ENCODE measurements around the gene LSAMP. TPM values are rescaled to one million over a fixed set of nuclear protein-coding genes. Genes with fewer than 3 reads are reported as not detected.

Gene LSAMP
- total and polyA plus RNA-seq, 2 donors (not counting 1 experiment from before 2014, with no cell fraction given), result not detected

GRCh38 chr3:115986555-115987207, 458.6 kb downstream of the LSAMP start:
- no peak overlapping the region for H3K4me2 ChIP-seq (replicated peaks; ENCODE audit: low read depth, low read length, poor library complexity, severe bottlenecking)
- no peaks in the 10 kb centered on the region for H3K9me3 ChIP-seq (ENCODE audit: control extremely low read depth in 1 of 3, control insufficient read depth in 2 of 3, insufficient read depth in 1 of 3, low read length in 2 of 3)
- intact Hi-C loops (cut with micrococcal nuclease), result no loop called here
- TF ChIP-seq CTCF (IDR thresholded peaks at IDR 0.05), result no peak
- TF ChIP-seq EZH2 (IDR thresholded peaks at IDR 0.05; ENCODE audit: borderline replicate concordance, insufficient read depth, low read depth, low read length, poor library complexity, severe bottlenecking), result no peak
- H3K4me1 Mint-ChIP-seq, result peaks cover 2% of the 10 kb centered on the region
- no peaks in the 10 kb centered on the region for H3K27me3 Mint-ChIP-seq
- no peak for ATAC-seq (ENCODE audit: low read depth)
- H3K4me1 ChIP-seq (ENCODE audit: control insufficient read depth in 2 of 2, insufficient read depth in 2 of 2, low read length in 2 of 2), result no peaks in the 10 kb centered on the region
- no peaks in the 10 kb centered on the region for H4K20me1 ChIP-seq (ENCODE audit: control insufficient read depth, insufficient read depth, low read length, poor library complexity, severe bottlenecking)
- no peak for DNase-seq
- H3K27ac ChIP-seq (ENCODE audit: low read length in 2 of 2), result no peak overlapping the region
- H3K27me3 ChIP-seq (replicated peaks in 1 of 4; ENCODE audit: control extremely low read depth in 1 of 4, control insufficient read depth in 3 of 4, insufficient read depth in 4 of 4, low read length in 3 of 4), result no peaks in the 10 kb centered on the region
- H2AFZ ChIP-seq (ENCODE audit: insufficient read depth, low read depth, low read length, poor library complexity, severe bottlenecking), result no peak overlapping the region
- ChIA-PET POLR2A (no interaction called here), CTCF (no interaction called here)
- H3K4me3 Mint-ChIP-seq, result no peak overlapping the region
- no peaks in the 10 kb centered on the region for H3K79me2 ChIP-seq (ENCODE audit: control insufficient read depth, insufficient read depth, low read length)
- no peak overlapping the region for H3K9ac ChIP-seq (ENCODE audit: low read length)
- no peak overlapping the region for H3K27ac Mint-ChIP-seq
- WGBS (ENCODE audit: insufficient coverage), result no CpG with 5 or more reads among the region's 2 CpGs
- no peak overlapping the region for H3K4me3 ChIP-seq (ENCODE audit: control extremely low read depth in 1 of 5, extremely low read depth in 1 of 5, insufficient read depth in 1 of 5, low read depth in 2 of 5, low read length in 4 of 5)
- H3K9me3 Mint-ChIP-seq (ENCODE audit: insufficient read depth), result no peaks in the 10 kb centered on the region
- H3K36me3 ChIP-seq (replicated peaks in 1 of 2; ENCODE audit: control extremely low read depth in 1 of 2, control insufficient read depth in 1 of 2, extremely low read depth in 1 of 2, insufficient read depth in 2 of 2, low read length in 1 of 2), result no peaks in the 10 kb centered on the region

GRCh38 chr3:115982629-115983028, 462.7 kb downstream of the LSAMP start:
- no peak overlapping the region for H3K27ac Mint-ChIP-seq
- H3K4me1 Mint-ChIP-seq, result peaks cover 2% of the 10 kb centered on the region
- ChIA-PET POLR2A (no interaction called here), CTCF (no interaction called here)
- no peak overlapping the region for H3K9ac ChIP-seq (ENCODE audit: low read length)
- H3K27me3 Mint-ChIP-seq, result no peaks in the 10 kb centered on the region
- ATAC-seq (ENCODE audit: low read depth) (no peak), DNase-seq (no peak)
- H3K4me3 ChIP-seq (ENCODE audit: control extremely low read depth in 1 of 5, extremely low read depth in 1 of 5, insufficient read depth in 1 of 5, low read depth in 2 of 5, low read length in 4 of 5), result no peak overlapping the region
- no peaks in the 10 kb centered on the region for H4K20me1 ChIP-seq (ENCODE audit: control insufficient read depth, insufficient read depth, low read length, poor library complexity, severe bottlenecking)
- no CpG with 5 or more reads among the region's 2 CpGs for WGBS (ENCODE audit: insufficient coverage)
- H3K27ac ChIP-seq (ENCODE audit: low read length in 2 of 2), result no peak overlapping the region
- no peaks in the 10 kb centered on the region for H3K27me3 ChIP-seq (replicated peaks in 1 of 4; ENCODE audit: control extremely low read depth in 1 of 4, control insufficient read depth in 3 of 4, insufficient read depth in 4 of 4, low read length in 3 of 4)
- H3K9me3 ChIP-seq (ENCODE audit: control extremely low read depth in 1 of 3, control insufficient read depth in 2 of 3, insufficient read depth in 1 of 3, low read length in 2 of 3), result no peaks in the 10 kb centered on the region
- H3K4me3 Mint-ChIP-seq, result no peak overlapping the region
- no peak for TF ChIP-seq CTCF (IDR thresholded peaks at IDR 0.05)
- no peak for TF ChIP-seq EZH2 (IDR thresholded peaks at IDR 0.05; ENCODE audit: borderline replicate concordance, insufficient read depth, low read depth, low read length, poor library complexity, severe bottlenecking)
- no peak overlapping the region for H3K4me2 ChIP-seq (replicated peaks; ENCODE audit: low read depth, low read length, poor library complexity, severe bottlenecking)
- intact Hi-C loops (cut with micrococcal nuclease), result no loop called here
- H3K36me3 ChIP-seq (replicated peaks in 1 of 2; ENCODE audit: control extremely low read depth in 1 of 2, control insufficient read depth in 1 of 2, extremely low read depth in 1 of 2, insufficient read depth in 2 of 2, low read length in 1 of 2), result no peaks in the 10 kb centered on the region
- H3K79me2 ChIP-seq (ENCODE audit: control insufficient read depth, insufficient read depth, low read length), result no peaks in the 10 kb centered on the region
- no peaks in the 10 kb centered on the region for H3K9me3 Mint-ChIP-seq (ENCODE audit: insufficient read depth)
- no peak overlapping the region for H2AFZ ChIP-seq (ENCODE audit: insufficient read depth, low read depth, low read length, poor library complexity, severe bottlenecking)
- H3K4me1 ChIP-seq (ENCODE audit: control insufficient read depth in 2 of 2, insufficient read depth in 2 of 2, low read length in 2 of 2), result no peaks in the 10 kb centered on the region
